SW 1271 (cell line): Measurements from ENCODE around the gene CTSW.

ENCODE experiments used
- DNase-seq, 2 experiments: peaks; one replicate each; lab custom pipeline; 2025; lab: John Stamatoyannopoulos, UW

The CTSW gene

DNA sequence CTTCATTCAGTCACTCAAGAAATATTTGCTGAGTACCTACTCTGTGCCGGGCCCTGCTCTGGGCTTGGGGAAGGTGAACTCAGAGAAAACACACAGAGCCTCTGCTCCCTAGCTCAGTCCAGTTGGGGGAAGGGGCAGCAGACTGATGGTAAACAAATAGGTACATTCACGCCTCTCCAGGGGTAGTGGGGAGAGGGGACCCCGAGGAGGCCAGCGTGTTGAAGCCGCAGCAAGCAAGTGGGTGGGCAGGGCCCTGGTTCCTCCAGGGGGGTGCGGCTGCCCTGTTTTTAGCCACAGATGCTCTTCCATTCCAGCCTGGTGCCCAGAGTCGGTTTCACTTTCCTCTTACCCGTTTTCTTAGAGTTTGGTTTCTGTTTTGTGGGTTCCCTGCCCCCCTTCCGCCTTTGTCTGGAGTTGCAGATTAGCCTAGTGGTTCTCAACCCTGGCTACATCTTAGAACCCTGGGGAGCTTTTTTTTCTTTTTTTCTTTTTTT is 48.3 kb downstream of the CTSW start:
- no peak for DNase-seq

DNA sequence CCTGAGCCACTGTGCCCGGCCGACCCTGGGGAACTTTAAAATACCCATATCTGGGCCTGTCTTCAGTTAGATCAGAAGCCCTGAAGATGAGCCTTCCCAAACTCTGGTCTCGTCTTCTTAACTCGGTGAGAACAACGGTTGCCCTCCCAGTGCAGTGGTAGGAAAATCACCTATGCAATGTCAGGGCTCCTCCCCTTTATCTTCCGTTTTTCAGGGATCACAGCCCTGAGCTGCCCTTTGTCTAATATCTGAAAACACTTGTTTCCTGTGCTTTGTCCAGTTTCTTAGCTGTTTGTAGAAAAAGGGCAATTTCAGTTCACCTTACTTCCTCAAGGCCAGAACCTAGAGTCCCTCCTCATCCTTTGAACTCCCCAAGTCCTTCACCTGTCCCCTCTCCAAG is 49.0 kb downstream of the CTSW start:
- no peak for DNase-seq

DNA sequence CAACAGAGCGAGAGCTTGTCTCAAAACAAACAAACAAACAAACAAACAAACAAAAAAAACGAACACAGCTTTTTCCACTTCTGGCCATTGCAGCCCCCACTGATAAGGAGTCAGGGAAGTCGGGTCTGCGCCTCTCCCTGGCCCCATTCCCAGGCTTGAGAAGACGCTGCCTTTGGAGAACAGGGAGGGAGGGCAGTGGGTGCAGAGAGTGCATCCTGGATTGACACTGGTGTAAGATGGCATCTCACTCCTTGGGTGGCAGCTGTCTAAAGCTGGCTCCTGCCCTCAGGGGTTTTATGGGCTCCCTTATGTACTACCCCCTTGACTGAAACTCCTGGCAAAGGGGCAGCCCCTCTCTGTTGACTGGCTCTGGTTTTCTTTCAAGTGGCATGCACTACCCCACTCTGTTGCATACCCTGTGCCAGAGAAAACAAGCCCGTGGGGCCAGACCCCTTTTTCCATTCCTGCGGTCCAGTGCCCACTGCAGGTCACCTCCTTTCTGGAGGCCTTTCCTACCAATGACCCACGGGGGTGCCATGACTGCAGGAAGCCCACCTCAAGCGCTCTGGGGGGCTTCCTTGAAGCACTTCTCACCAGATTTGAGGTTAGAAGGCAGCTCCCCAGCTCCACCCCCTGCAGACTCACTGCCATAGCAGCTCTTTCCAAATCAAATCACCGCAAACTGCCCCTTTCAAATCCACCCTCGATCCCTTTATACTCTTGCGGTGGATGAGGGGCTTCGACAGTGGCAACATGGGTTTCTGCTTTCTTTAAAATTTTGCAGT is 52.3 kb downstream of the CTSW start:
- DNase-seq = no peak

DNA sequence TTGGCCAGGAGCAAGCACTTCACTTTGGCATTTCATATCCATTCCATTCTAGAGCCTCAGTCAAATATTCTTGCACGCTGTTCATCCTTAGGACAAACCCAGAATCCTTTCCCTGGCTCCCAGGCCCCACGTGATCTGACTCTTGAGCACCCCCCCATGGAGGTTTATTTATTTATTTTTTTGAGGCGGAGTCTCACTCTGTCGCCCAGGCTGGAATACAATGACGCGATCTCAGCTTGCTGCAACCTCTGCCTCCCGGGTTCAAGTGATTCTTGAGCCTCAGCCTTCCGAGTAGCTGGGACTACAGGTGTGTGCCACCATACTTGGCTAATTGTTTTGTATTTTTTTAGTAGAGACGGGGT is 52.9 kb downstream of the CTSW start:
- no peak for DNase-seq
